Measurements from ENCODE around the gene METTL24.
"Not testable (repeated sequence)": the region's sequence is repeated elsewhere in the genome, so short reads cannot be mapped to it uniquely, and the experiment has no call there.

METTL24 gene

DNA sequence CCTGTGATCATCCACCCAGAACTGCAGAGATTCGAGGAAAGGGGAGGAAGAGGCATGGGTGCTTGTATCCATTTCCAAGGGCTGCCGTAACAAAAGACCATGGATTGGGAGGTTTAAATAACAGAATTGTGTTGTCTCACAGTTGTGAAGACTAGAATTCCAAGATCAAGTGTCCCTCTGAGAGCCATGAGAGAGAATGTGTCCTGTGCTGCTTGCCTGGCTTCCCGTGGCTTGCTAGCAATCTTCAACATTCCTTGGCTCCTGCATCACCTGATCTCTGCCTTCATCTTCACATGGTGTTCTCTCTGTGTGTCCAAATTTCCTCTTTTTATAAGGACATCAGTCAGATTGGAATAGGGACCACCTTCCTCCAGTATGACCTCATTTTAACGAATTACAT lies 108.1 kb downstream of the METTL24 start:
- no peaks in the 10 kb centered on the region for H3K9me3 ChIP-seq (ENCODE audit: insufficient read depth, low read depth, low read length)
- H3K36me3 ChIP-seq (ENCODE audit: control insufficient read depth in 1 of 2, insufficient read depth in 2 of 2, low read length in 2 of 2) = no peaks in the 10 kb centered on the region
- no peak overlapping the region for H2BK12ac ChIP-seq (ENCODE audit: low read length)
- H3K4ac ChIP-seq (ENCODE audit: low read depth, low read length) = no peak overlapping the region
- H3K4me2 ChIP-seq (ENCODE audit: low read length) = no peak overlapping the region
- no peak overlapping the region for H2BK5ac ChIP-seq (ENCODE audit: low read depth, low read length, poor library complexity)
- H3K4me1 ChIP-seq (ENCODE audit: control insufficient read depth in 1 of 2, insufficient read depth in 2 of 2, low read length in 2 of 2) = no peaks in the 10 kb centered on the region
- no peak overlapping the region for H4K91ac ChIP-seq (ENCODE audit: low read depth, low read length)
- H3K23ac ChIP-seq (ENCODE audit: low read length) = no peak overlapping the region
- no peak overlapping the region for H4K12ac ChIP-seq (ENCODE audit: low read depth, low read length)
- H3K79me1 ChIP-seq (ENCODE audit: low read length) = no peaks in the 10 kb centered on the region
- no peak overlapping the region for H2BK120ac ChIP-seq (ENCODE audit: insufficient read depth, low read length, poor library complexity)
- no peak overlapping the region for H3K9ac ChIP-seq (ENCODE audit: low read length)
- H3K4me3 ChIP-seq (ENCODE audit: low read depth, low read length) = no peak overlapping the region
- H2AK5ac ChIP-seq (ENCODE audit: low read length) = no peak overlapping the region
- no peak overlapping the region for H3K14ac ChIP-seq (ENCODE audit: low read length)
- no peak overlapping the region for H3K18ac ChIP-seq (ENCODE audit: low read length)
- no peaks in the 10 kb centered on the region for H3K79me2 ChIP-seq (ENCODE audit: control insufficient read depth, insufficient read depth, low read length, poor library complexity)
- no peaks in the 10 kb centered on the region for H3K27me3 ChIP-seq (ENCODE audit: insufficient read depth, low read length)
- no peak overlapping the region for H2AFZ ChIP-seq (ENCODE audit: insufficient read depth, low read length, poor library complexity)
- no CpG with 5 or more reads among the region's 4 CpGs for WGBS (ENCODE audit: extremely low coverage, insufficient coverage, insufficient read length)
- H4K8ac ChIP-seq (ENCODE audit: low read depth, low read length) = no peak overlapping the region
- no peak overlapping the region for H3K27ac ChIP-seq (ENCODE audit: low read depth, low read length)
- no peak for DNase-seq

DNA sequence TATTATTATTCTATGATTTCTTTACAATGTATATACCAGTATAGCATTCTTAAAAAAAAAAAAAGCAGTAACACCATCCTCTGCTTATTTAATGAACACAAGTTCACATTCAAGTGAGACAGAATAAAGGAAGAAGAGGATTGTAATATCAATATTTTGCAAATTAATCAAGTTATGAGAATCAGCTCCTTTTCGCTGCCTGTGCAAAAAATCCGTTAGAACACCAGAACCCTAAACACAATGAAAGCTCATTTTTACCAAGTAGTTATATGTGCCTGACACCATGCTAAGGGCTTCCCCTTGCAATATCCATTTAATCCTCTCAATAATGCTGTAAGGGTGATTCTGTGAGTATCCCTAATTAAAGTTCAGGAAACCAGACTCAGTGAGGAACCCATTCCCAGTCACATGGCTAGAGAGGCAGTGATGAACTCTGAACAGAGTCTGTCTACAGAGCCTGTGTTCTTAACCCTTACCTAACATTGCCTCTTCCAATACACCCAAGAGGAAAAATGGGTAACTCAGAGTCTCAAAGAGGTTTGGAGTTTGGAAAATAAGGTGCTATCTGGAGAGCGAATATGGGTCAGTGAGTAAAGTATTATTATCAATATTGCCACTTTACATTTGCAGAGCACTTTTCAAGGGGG lies 111.1 kb downstream of the METTL24 start:
- H3K36me3 ChIP-seq (ENCODE audit: control insufficient read depth in 1 of 2, insufficient read depth in 2 of 2, low read length in 2 of 2) = peaks cover 0 to 2% of the 10 kb centered on the region in 2 experiments
- no peaks in the 10 kb centered on the region for H3K9me3 ChIP-seq (ENCODE audit: insufficient read depth, low read depth, low read length)
- no peak overlapping the region for H2AFZ ChIP-seq (ENCODE audit: insufficient read depth, low read length, poor library complexity)
- H3K27ac ChIP-seq (ENCODE audit: low read depth, low read length) = no peak overlapping the region
- H2AK5ac ChIP-seq (ENCODE audit: low read length) = no peak overlapping the region
- H3K4me1 ChIP-seq (ENCODE audit: control insufficient read depth in 1 of 2, insufficient read depth in 2 of 2, low read length in 2 of 2) = no peaks in the 10 kb centered on the region
- no peak overlapping the region for H3K23ac ChIP-seq (ENCODE audit: low read length)
- H2BK12ac ChIP-seq (ENCODE audit: low read length) = no peak overlapping the region
- H3K18ac ChIP-seq (ENCODE audit: low read length) = no peak overlapping the region
- H4K91ac ChIP-seq (ENCODE audit: low read depth, low read length) = no peak overlapping the region
- H3K4me2 ChIP-seq (ENCODE audit: low read length) = no peak overlapping the region
- no peak overlapping the region for H3K9ac ChIP-seq (ENCODE audit: low read length)
- H3K4me3 ChIP-seq (ENCODE audit: low read depth, low read length) = no peak overlapping the region
- no peak overlapping the region for H3K4ac ChIP-seq (ENCODE audit: low read depth, low read length)
- no peak overlapping the region for H2BK5ac ChIP-seq (ENCODE audit: low read depth, low read length, poor library complexity)
- H3K79me2 ChIP-seq (ENCODE audit: control insufficient read depth, insufficient read depth, low read length, poor library complexity) = no peaks in the 10 kb centered on the region
- no peak overlapping the region for H4K12ac ChIP-seq (ENCODE audit: low read depth, low read length)
- no peaks in the 10 kb centered on the region for H3K27me3 ChIP-seq (ENCODE audit: insufficient read depth, low read length)
- H3K14ac ChIP-seq (ENCODE audit: low read length) = no peak overlapping the region
- no peak for DNase-seq
- H3K79me1 ChIP-seq (ENCODE audit: low read length) = no peaks in the 10 kb centered on the region
- no peak overlapping the region for H4K8ac ChIP-seq (ENCODE audit: low read depth, low read length)
- H2BK120ac ChIP-seq (ENCODE audit: insufficient read depth, low read length, poor library complexity) = no peak overlapping the region
- WGBS (ENCODE audit: extremely low coverage, insufficient coverage, insufficient read length) = no CpG with 5 or more reads among the region's 3 CpGs

DNA sequence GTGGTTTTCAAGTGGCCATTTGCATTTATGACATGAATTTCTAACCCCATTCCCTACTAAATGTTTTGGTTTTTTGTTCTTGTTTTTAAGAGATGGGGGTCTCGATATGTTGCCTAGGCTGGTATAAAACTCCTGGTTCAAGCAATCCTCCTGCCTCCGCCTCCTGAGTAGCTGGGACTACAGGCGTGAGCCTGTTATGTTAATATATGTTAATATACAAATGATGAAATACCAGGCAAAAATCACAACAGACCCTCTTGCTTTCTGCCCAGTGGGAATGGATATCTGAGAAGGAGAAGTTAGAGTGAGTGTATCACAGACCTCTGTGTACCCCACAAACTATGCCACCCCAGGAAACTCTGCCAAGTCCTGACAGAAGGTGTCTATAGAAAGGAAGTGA lies 111.8 kb downstream of the METTL24 start:
- no peak overlapping the region for H3K4me2 ChIP-seq (ENCODE audit: low read length)
- no peak overlapping the region for H3K18ac ChIP-seq (ENCODE audit: low read length)
- no peaks in the 10 kb centered on the region for H3K4me1 ChIP-seq (ENCODE audit: control insufficient read depth in 1 of 2, insufficient read depth in 2 of 2, low read length in 2 of 2)
- H3K14ac ChIP-seq (ENCODE audit: low read length) = no peak overlapping the region
- no peak overlapping the region for H2AFZ ChIP-seq (ENCODE audit: insufficient read depth, low read length, poor library complexity)
- H3K36me3 ChIP-seq (ENCODE audit: control insufficient read depth in 1 of 2, insufficient read depth in 2 of 2, low read length in 2 of 2) = peaks cover 0 to 2% of the 10 kb centered on the region in 2 experiments
- H2BK120ac ChIP-seq (ENCODE audit: insufficient read depth, low read length, poor library complexity) = no peak overlapping the region
- H2AK5ac ChIP-seq (ENCODE audit: low read length) = no peak overlapping the region
- no peak overlapping the region for H4K8ac ChIP-seq (ENCODE audit: low read depth, low read length)
- no peak overlapping the region for H4K12ac ChIP-seq (ENCODE audit: low read depth, low read length)
- H2BK5ac ChIP-seq (ENCODE audit: low read depth, low read length, poor library complexity) = no peak overlapping the region
- WGBS (ENCODE audit: extremely low coverage, insufficient coverage, insufficient read length) = no CpG with 5 or more reads among the region's 3 CpGs
- H2BK12ac ChIP-seq (ENCODE audit: low read length) = no peak overlapping the region
- no peaks in the 10 kb centered on the region for H3K79me1 ChIP-seq (ENCODE audit: low read length)
- DNase-seq = no peak
- no peak overlapping the region for H3K9ac ChIP-seq (ENCODE audit: low read length)
- no peak overlapping the region for H3K23ac ChIP-seq (ENCODE audit: low read length)
- H3K79me2 ChIP-seq (ENCODE audit: control insufficient read depth, insufficient read depth, low read length, poor library complexity) = no peaks in the 10 kb centered on the region
- no peak overlapping the region for H3K4me3 ChIP-seq (ENCODE audit: low read depth, low read length)
- no peak overlapping the region for H4K91ac ChIP-seq (ENCODE audit: low read depth, low read length)
- H3K27me3 ChIP-seq (ENCODE audit: insufficient read depth, low read length) = no peaks in the 10 kb centered on the region
- no peak overlapping the region for H3K4ac ChIP-seq (ENCODE audit: low read depth, low read length)
- H3K27ac ChIP-seq (ENCODE audit: low read depth, low read length) = no peak overlapping the region
- H3K9me3 ChIP-seq (ENCODE audit: insufficient read depth, low read depth, low read length) = no peaks in the 10 kb centered on the region

DNA sequence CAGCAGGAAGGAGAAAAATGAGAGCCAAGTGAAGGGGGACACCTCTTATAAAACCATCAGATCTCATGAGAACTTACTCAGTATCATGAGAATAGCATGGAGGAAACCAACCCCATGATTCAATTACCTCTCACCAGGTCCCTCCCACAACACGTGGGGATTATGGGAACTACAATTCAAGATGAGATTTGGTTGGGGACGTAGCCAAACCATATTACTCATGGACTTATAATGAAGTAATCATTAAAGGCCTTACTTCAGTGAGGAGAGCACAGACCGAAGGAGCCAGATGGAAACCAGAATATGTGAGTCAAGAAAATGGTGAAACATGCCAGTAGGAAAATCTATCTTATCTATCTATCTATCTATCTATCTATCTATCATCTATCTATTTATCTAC lies 113.5 kb downstream of the METTL24 start:
- not testable (repeated sequence) for H3K9ac ChIP-seq (ENCODE audit: low read length); H3K4me3 ChIP-seq (ENCODE audit: low read depth, low read length); H4K12ac ChIP-seq (ENCODE audit: low read depth, low read length); H3K36me3 ChIP-seq (ENCODE audit: control insufficient read depth in 1 of 2, insufficient read depth in 2 of 2, low read length in 2 of 2); H3K18ac ChIP-seq (ENCODE audit: low read length); H3K4me2 ChIP-seq (ENCODE audit: low read length); H2BK5ac ChIP-seq (ENCODE audit: low read depth, low read length, poor library complexity); H3K9me3 ChIP-seq (ENCODE audit: insufficient read depth, low read depth, low read length); H2BK12ac ChIP-seq (ENCODE audit: low read length); H4K91ac ChIP-seq (ENCODE audit: low read depth, low read length); H3K4me1 ChIP-seq (ENCODE audit: control insufficient read depth in 1 of 2, insufficient read depth in 2 of 2, low read length in 2 of 2); H3K4ac ChIP-seq (ENCODE audit: low read depth, low read length); H3K27ac ChIP-seq (ENCODE audit: low read depth, low read length); H4K8ac ChIP-seq (ENCODE audit: low read depth, low read length); H3K23ac ChIP-seq (ENCODE audit: low read length); H2AFZ ChIP-seq (ENCODE audit: insufficient read depth, low read length, poor library complexity); H2BK120ac ChIP-seq (ENCODE audit: insufficient read depth, low read length, poor library complexity); H3K79me2 ChIP-seq (ENCODE audit: control insufficient read depth, insufficient read depth, low read length, poor library complexity); H3K14ac ChIP-seq (ENCODE audit: low read length); H2AK5ac ChIP-seq (ENCODE audit: low read length); H3K27me3 ChIP-seq (ENCODE audit: insufficient read depth, low read length); H3K79me1 ChIP-seq (ENCODE audit: low read length)
- DNase-seq = peak in 1 of 2 donors; percentile 21
- no CpG with 5 or more reads among the region's 3 CpGs for WGBS (ENCODE audit: extremely low coverage, insufficient coverage, insufficient read length)
